Measurements from ENCODE around the gene STX19. TPM values are rescaled to one million over a fixed set of nuclear protein-coding genes. Genes with fewer than 3 reads are reported as not detected.

Gene STX19
- total RNA-seq, 4 donors from 2014 or later: 3.1 to 5.5 (median 4.3) TPM

- Histone ChIP-seq H3K27ac (no peak overlapping the region), H3K4me1 (peaks cover 17% of the 10 kb centered on the region), H3K36me3 (no peaks in the 10 kb centered on the region), H3K4me3 (no peak overlapping the region), H3K9me3 (no peaks in the 10 kb centered on the region), H3K27me3 (no peaks in the 10 kb centered on the region)
- no peak for DNase-seq (ENCODE audit: low spot score in 2 of 2)
- TF ChIP-seq EP300 (IDR thresholded peaks at IDR 0.05): no peak
- no peak for TF ChIP-seq POLR2A (IDR thresholded peaks at IDR 0.05)
- no peak for TF ChIP-seq CTCF (IDR thresholded peaks at IDR 0.05)
- no peak for TF ChIP-seq POLR2AphosphoS5 (IDR thresholded peaks at IDR 0.05)
- WGBS: 96% methylated on average over 3 of the region's 3 CpGs
Observed at GRCh38 chr3:93983408-93983807, 45.0 kb downstream of the STX19 start.

- 96% methylated on average over 13 of the region's 13 CpGs for WGBS
- Histone ChIP-seq H3K9me3 (no peaks in the 10 kb centered on the region), H3K36me3 (no peaks in the 10 kb centered on the region), H3K27me3 (no peaks in the 10 kb centered on the region), H3K4me1 (peaks cover 17% of the 10 kb centered on the region), H3K4me3 (no peak overlapping the region), H3K27ac (no peak overlapping the region)
- TF ChIP-seq POLR2AphosphoS5 (IDR thresholded peaks at IDR 0.05): no peak
- DNase-seq (ENCODE audit: low spot score in 2 of 2): no peak
Observed at GRCh38 chr3:93981649-93982048, 46.7 kb downstream of the STX19 start.

- Histone ChIP-seq H3K4me3 (peak within 1 kb of the TSS; percentile 89), H3K9me3 (no peaks in the 10 kb centered on the region), H3K27me3 (no peaks in the 10 kb centered on the region), H3K4me1 (peaks cover 17% of the 10 kb centered on the region), H3K27ac (peak within 1 kb of the TSS; percentile 95), H3K36me3 (no peaks in the 10 kb centered on the region)
- TF ChIP-seq EP300 (IDR thresholded peaks at IDR 0.05): no peak
- no peak for TF ChIP-seq CTCF (IDR thresholded peaks at IDR 0.05)
- TF ChIP-seq POLR2AphosphoS5 (IDR thresholded peaks at IDR 0.05): peak; percentile 28 to 62 (median 58)
- TF ChIP-seq POLR2A (IDR thresholded peaks at IDR 0.05): peak in 1 of 2 donors; percentile 72
- peak; percentile 99 for DNase-seq (ENCODE audit: low spot score in 2 of 2)
- WGBS: under 1% methylated on average over 42 of the region's 66 CpGs
Observed at GRCh38 chr3:93979850-93980676, 48.3 kb downstream of the STX19 start, which contains the start of gene ARL13B. ARL13B (plus strand) TSS chr3:93980155; CDS start chr3:93980424, 269 bp downstream.

GRCh38 chr3:93973131-93974126 lies 55.0 kb downstream of the STX19 start, which contains the start of gene PROS1:
PROS1 (minus strand) TSS chr3:93973896; CDS start chr3:93973749, 147 bp downstream.
- Histone ChIP-seq H3K4me3 (peak within 1 kb of the TSS; percentile 68), H3K4me1 (peaks cover 14% of the 10 kb centered on the region), H3K36me3 (no peaks in the 10 kb centered on the region), H3K27ac (peak within 1 kb of the TSS; percentile 92), H3K27me3 (no peaks in the 10 kb centered on the region), H3K9me3 (no peaks in the 10 kb centered on the region)
- TF ChIP-seq EP300 (IDR thresholded peaks at IDR 0.05) (no peak), POLR2AphosphoS5 (IDR thresholded peaks at IDR 0.05) (peak in 2 of 3 donors; percentile 15 to 23), CTCF (IDR thresholded peaks at IDR 0.05) (no peak), POLR2A (IDR thresholded peaks at IDR 0.05) (peak in 1 of 2 donors; percentile 42)
- peak; percentile 93 for DNase-seq (ENCODE audit: low spot score in 2 of 2)
- WGBS: 4% methylated on average over 10 of the region's 53 CpGs

DNA sequence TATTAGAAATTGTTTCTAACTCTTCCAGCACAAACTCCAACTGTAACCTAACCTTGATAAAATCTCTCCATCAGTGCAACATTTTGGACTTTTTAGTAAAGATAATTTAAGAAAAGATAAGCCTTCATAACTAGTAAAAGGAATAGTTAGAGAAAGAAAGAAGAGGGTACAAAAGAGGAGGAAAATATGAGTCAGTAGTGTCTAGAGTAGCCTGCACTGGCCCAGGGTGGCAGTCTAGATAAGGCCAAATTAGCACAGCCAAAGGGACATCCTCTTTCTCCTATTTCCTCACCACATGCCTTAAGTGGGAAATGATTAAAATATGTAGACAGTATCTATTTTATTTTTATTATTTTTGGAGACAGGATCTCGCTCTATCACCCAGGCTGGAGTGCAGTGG lies 58.4 kb downstream of the STX19 start:
- TF ChIP-seq POLR2AphosphoS5 (IDR thresholded peaks at IDR 0.05): no peak
- TF ChIP-seq EP300 (IDR thresholded peaks at IDR 0.05): no peak
- TF ChIP-seq POLR2A (IDR thresholded peaks at IDR 0.05): no peak
- TF ChIP-seq CTCF (IDR thresholded peaks at IDR 0.05): no peak
- Histone ChIP-seq H3K27me3 (no peaks in the 10 kb centered on the region), H3K9me3 (no peaks in the 10 kb centered on the region), H3K4me1 (peaks cover 14% of the 10 kb centered on the region), H3K27ac (no peak overlapping the region), H3K4me3 (no peak overlapping the region), H3K36me3 (no peaks in the 10 kb centered on the region)
- no peak for DNase-seq (ENCODE audit: low spot score in 2 of 2)
- 89% methylated on average over 1 of the region's 1 CpG for WGBS

Data from suprapubic skin (tissue), 4 donors.